SKM-1 treated with dmso at 0.1 percent for 144 hours (cell line): ENCODE results near the gene CSNK1G3.
"Not testable (repeated sequence)": the region's sequence is repeated elsewhere in the genome, so short reads cannot be mapped to it uniquely, and the experiment has no call there.

ENCODE experiments used
- DNase-seq: peaks from one replicate; lab custom pipeline; 2025; ENCODE audit not compliant: unreplicated experiment; lab: John Stamatoyannopoulos, UW

CSNK1G3 gene

DNA sequence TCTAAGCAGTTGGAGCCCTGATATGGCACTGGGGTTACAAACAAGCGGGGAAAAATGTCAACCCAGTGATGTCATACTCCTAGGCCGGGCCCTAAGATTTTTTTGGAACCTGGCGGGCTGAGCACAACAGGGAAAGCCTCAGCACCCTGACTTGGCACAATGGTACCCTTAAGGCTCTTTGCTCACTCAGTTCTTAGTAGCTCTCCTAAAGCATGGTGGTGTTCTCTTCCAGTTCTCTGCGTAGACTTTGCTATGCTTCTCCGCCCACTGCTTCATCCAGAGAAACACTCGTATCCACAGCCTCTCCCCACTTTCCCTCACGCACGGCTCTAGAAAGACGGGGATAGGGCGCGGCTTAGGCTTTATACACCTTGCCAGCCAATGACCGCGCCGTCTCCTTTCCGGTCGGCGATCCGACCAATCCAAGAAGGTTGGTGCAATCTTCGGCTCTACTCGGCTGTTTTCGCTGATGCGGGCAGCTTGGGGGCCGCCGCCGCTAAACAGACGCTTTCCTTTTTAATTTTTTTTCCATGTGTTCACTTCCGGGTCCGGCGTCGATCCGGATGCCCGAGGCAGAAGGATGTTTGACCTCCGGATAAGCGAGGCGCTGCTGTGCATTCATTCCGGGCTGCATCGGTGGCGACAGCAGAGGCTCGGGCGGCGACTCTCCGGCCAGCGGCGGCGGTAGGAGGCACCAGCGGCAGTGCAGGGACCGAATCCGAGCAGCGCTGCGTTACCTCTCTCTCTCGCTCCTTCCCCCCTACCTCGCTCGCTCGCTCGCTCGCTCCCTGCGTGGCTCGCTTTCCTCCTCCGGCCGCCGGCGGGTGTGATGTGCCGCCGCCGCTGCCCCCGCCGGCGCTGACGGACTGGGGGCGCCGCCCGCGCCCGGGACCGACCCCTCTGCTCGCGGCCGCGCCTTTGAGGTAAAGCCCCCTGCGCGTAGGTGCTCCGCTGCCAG, at the start of gene CSNK1G3:
Gene CSNK1G3, plus strand, starts transcription at position 530 of the 958 bp plus-strand sequence. CDS start 33,487 bp downstream, outside the sequence.
- DNase-seq = peak; percentile 93

DNA sequence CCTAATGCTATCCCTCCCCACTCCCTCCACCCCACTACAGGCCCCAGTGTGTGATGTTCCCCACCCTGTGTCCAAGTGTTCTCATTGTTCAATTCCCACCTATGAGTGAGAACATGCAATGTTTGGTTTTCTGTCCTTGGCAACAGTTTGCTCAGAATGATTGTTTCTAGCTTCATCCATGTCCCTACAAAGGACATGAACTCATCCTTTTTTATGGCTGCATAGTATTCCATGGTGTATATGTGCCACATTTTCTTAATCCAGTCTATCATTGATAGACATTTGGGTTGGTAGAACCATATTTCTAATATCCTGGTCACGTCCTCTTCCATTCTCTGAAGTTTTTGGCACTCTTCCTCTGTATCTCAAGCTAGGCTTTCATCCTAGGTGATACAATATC, 45.1 kb upstream of the CSNK1G3 start:
- DNase-seq = not testable (repeated sequence)

DNA sequence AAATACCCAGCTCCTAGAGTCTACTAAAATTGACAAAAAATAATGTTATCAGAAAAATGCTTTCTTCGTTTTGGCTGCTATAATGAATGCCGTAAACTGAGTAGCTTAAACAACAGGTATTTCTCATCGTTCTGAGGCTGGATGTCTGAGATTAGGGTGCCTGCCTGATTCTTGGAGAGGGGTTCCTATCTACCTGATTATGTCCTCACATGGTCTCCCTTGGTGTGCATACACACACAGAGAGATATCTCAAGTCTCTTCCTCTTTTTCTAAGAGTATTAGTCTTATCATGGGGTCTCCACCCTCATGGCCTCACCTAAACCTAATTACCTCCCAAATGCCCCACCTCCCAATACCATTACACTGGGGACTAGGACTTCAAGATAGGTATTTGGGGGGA, 40.6 kb upstream of the CSNK1G3 start:
- DNase-seq = no peak

DNA sequence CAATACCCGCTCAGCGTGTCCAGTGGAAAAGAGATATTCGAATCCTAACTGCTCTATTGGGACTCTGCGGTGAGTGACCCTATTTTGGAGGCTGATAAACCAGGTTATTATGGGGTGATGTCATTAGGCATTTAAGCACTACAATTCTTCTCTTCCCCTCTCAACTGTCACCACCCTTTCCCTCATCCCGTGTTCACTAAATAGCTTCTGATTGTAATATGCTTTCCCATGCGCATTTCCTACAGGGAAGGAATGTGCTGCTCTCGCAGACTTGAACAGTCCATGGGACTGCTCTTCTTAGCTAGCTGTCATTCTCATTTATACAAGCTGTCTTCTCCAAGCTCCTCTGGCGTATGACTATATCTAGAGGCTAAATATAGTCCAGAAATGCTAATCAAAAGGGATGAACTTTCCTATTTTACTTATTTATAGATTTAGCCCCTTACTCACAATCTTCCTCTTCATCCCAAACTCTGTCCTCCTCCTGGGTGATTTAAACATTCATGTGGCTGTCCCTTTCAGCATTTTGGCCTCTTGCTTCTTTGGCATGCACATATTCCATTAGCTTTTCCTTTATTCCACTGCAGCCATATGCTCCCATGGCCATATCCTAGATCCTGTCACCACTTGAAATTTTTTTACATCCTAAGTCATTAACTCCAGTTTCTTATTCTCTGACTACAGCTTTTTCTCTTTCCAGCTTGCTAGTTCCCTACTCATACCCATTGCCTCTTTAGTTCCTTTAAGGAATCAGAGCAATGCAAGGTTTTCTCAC, 39.6 kb upstream of the CSNK1G3 start:
- DNase-seq = no peak

DNA sequence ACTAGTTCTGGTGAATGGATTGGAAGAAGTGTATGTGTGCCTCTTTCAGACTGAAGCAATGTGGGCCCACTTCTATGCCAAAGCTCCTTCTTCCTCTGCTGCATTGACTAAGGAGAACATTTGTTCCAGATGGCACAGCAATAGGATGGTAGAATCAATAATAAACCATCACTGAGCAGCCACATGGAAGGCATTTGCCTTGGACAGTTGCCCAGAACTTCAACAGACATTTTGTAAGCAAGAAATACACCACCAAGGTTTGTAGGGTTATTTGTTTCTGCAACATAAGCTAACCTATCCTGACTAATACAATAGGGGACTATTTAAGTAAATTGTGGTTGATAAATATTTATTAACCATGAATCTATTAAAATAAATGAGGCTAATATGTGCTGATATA, 37.7 kb upstream of the CSNK1G3 start:
- no peak for DNase-seq

DNA sequence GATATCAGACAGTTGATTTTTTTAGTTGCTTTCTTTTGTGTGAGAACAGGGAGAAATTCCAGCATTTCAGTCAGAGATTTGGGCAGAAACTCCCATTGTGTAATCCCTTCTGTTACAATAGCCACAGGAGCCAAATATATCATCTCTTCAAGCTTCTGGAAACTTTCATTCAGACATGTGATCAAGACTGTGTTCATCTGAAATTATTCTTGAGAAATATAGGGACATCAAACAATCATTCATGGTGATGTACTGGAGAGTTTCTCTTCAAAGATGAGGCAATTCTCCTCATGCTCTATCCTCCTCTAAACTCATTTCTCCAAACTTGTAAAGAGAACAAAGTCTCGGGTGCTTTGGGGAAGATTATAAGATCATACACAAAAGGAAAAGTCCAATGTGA, 35.2 kb upstream of the CSNK1G3 start:
- DNase-seq = no peak

DNA sequence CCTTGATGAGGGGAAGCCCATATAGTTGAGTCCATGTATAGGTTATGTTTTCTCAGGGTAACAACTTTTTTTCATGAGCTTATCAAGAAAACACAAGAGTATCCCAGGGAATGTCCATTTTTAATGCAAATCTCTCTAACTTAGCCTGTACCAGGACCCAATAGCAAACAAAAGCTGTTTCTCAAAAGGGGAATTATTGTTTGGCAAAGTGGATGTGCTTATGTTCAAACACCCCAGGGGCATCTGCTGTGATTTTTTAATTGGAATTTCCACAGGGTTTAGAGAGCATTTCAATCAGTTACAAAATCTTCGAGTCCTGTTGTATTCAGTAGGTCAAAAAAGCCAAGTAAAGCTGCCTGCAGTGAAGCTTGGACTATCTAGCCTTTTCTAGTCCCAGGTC, 33.4 kb upstream of the CSNK1G3 start:
- DNase-seq = no peak

DNA sequence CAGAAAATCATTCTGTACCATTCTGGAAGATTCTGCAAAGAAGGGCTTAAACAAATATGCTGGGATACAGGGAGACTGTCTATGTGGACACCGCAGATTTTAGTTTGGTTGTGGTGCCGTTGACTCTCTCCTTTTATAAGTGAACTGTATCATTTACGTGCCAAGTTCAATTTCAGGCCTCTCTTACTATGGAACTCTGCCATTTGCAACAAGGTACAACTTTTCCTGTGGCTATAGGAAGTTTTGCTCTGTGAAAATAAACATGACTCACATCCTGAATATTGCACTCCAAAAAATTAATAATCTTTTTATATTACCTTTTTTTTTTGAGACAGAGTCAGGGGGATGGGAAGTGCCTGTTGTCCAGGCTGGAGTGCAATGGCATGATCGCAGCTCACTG, 29.7 kb upstream of the CSNK1G3 start:
- DNase-seq = no peak

DNA sequence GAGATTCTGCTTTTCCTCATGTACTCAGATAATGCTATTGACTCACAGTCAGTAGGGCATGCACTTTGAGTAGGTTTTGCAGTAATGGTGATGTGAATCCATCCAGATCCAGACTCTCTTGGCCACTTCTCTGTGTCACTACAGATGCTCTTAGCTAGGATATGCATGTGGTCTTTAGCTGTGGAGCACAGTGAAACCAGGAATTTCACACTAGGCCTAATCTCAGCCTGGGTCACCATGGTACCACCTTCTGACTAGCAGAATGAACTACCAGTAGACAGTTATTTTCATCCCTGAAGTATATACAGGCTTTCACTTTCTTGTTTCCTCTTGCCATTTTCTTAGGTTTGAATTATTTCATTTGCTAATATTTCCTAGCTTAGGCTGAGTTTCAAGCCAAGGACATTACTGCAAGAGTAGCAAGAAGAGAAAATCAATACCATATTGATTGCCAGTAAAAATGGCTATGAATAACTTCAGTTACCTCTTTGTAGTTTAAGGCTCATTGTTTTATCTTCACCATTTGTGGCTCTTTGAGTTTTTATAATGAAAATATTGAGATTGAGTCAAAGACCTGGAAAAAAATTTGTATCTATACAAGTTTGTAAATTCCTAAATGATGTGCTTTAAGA, 28.4 kb upstream of the CSNK1G3 start:
- DNase-seq = no peak

DNA sequence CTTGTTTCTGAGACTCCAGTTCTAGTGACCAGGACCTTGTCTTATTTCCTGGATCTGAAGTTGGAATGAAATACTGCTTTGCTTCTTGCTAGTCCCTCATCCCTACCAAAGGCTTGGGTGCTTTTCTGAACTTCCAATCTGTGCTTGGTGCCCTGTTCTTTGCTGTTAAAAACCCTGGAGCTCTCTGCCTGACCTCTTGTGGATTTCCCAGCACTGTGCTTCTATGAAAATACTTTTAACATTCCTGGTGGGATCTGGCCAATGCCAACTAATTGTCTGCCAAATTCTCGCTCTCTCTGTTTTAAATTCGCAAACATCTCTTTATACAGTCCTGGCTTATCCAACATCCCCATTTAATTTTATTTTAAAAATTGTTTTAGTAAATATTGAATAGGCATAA, 26.7 kb upstream of the CSNK1G3 start:
- DNase-seq = no peak

DNA sequence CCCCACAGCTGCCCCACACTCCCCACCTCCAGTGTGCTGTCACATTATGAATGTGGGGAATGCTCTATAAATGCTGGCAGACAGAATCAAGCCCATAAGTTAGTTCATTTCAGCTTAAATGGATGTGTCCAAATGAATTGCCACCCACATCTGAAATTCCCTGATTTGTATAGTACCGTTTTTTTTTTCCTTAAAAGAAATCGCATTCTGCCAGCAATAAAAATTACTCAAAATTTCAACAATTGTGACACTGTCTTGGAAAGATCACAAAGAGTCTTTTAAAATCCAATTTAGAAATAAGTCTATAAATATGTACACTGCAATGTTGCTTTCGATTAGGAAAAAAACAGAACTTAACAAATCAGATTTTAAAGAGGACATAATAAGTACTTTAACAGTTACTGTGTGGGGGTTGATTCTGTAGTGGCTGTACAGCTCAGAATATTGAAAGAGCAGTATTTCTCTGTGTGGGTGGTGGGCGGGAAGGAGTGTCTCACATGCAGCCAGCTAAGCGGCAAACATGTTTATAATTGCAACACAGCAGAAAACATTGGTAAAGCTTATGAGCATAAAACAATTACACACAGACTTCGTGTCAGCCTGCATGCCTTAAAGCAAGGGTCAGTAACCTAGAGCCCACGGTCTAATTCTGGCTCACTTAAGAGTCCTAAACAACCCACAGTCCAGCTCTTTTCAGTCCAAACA, 24.9 kb upstream of the CSNK1G3 start:
- DNase-seq = no peak

DNA sequence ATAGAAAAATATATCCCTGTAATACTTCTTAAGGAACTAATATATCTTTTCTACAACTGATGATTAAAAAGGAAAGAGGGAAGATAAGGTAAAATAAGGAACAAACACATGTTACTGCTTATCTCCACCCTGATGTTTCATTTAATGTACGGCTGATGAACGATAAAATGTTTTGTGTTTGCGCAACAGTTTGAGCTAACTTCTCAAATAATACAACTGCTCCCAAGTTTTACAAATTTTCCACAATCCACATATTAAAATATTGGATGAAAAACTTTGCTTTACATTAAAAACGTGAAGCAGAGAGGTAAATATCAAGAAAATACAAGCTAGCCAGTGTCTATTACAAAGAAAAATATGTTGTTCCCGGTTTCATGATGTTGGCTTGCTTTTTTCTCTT, 21.0 kb upstream of the CSNK1G3 start:
- DNase-seq = no peak

DNA sequence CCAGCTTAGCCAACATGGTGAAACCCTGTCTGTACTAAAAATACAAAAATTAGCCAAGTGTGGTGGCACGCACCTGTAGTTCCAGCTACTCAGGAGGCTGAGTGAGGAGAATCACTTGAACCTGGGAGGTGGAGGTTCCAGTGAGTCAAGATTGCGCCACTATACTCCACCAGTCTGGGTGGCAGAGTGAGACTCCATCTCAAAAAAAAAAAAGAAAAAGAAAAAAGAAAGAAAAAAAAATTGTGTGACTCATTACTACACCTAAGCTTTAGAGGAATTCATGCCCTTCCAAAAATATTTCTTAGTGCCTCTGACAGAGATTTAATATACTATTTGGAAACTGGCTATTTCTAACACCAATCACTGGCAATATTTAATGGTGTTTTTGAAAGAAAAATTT, 16.8 kb upstream of the CSNK1G3 start:
- DNase-seq = not testable (repeated sequence)

DNA sequence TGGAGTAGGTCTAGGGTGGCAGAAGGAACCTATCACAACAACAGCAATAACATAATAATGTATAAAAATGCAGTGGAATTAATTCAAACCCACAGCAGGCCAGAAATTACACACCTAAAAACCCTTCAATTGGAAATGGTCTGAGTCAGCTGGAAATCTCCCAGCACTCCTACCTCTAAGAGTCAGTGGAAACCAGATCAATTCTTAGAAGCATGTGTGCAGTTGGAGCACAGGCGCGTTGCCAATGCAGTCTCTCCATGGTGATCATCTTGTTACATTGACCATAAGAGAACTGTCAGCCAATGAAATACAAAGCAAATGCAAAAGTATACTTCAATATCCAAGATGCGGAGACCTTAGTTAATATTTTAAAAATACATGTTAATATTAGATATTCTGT, 15.1 kb upstream of the CSNK1G3 start:
- no peak for DNase-seq

DNA sequence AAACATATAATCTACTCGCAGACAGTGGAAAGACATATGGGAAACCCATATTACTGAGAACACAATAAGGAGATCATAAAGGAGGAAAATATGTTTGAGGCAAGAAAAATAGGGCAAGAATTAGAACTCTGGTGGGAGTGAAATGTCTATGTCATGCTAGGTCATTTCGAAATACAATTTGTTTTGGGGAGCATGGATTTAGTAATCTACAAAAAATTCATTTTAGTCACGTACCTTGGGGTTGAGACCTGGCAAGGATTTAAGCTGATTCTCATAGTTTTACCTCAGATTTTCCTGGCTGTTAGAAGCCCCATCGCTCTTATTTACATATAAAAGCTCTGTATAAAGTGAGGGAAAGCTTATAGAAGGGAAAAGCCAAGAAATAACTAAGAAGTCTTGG, 11.5 kb upstream of the CSNK1G3 start:
- no peak for DNase-seq

DNA sequence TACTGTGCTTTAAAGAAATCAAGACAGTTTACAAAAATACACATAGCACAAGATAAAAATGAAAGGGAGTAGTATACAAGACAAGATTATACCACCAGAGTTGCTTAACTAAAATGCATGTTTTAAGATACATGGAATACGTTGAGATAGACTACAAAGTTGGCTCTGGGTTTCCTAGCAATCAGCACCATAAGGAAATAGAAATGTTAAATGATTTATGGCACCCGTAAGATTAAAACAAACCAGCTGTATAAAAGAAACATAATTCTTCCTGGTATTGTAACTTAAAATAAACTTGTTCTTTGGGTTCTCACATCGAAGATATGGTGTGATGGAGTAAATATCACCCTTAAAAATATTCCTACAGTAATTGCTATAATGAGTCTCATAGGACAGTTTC, 9.9 kb upstream of the CSNK1G3 start:
- DNase-seq = no peak

DNA sequence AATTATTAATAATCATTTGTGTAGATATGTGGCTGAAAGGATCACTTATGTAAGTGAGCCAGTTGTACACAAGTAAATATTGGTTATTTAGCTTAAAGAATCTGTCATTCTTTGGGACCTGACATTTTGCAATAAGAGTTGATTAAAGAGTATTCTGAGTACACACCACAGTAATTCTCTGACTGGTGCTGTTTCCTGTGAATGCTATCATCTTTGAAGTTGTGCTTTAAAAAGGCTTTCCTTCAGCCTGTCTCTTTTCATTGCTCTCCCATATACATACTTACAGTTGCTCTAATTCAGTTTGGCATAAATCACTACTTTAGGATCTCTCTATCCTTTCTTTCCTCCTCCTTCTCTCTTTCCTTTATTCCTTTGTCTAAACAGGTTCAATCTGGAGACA, 8.7 kb upstream of the CSNK1G3 start:
- DNase-seq = no peak

DNA sequence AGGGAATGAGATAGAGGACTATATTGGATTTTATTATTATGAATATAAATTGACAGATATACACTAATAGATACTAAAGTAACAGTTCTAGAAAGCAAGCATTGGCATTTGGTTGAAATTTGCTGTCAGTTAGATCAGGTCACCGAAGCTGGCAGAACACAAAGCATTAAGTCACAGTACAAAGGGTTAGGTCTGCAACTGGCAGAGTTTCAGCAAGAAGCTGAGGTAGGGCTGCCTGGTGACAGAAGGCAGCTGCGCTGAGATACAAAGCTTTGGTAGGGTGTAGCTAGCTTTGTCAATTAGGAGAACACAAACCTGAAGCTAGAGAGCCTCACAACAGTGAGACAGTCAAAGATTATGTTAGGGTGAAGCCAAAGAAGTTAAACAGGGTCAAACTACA, 6.3 kb upstream of the CSNK1G3 start:
- no peak for DNase-seq

DNA sequence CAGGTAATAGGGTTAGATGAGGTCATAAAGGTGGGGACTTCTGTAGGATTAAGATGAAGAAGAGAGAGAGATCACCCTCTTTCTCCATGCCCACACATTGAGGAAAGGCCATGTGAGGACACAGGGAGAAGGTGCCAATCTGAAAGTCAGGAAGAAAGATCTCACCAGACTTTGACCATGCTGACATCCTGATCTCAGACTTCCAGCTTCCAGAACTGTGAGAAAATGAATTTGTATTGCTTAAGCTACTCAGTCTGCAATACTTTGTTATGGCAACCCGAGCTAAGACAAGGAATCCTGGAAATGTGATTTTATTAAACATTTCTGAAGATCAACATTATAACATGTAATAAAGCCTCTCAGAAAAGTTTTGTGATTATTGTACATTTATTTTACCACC, 3.5 kb upstream of the CSNK1G3 start:
- DNase-seq = no peak

DNA sequence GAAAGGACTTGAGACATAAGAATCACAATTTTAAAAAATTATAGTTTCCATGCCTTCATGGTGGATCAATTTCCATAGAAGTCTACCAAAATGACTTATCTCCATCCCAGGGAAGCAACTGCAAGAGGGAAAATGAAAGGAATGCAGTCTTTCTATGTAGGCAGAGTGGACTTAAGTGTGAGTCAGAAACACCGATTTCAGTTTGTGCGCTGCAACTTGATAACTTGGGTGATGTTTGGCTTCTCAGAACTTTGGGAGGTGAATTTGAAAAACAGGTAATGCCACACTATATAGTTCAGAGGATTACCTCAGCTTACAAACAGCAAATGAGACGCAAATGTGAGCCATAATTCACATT, 708 bp upstream of the CSNK1G3 start:
- no peak for DNase-seq
